ENCODE results near the gene CMPK2.

- TF ChIP-seq POLR2A (IDR thresholded peaks at IDR 0.05) = no peak
- no peak for TF ChIP-seq POLR2AphosphoS5 (IDR thresholded peaks at IDR 0.05)
- TF ChIP-seq, protein P1, sequence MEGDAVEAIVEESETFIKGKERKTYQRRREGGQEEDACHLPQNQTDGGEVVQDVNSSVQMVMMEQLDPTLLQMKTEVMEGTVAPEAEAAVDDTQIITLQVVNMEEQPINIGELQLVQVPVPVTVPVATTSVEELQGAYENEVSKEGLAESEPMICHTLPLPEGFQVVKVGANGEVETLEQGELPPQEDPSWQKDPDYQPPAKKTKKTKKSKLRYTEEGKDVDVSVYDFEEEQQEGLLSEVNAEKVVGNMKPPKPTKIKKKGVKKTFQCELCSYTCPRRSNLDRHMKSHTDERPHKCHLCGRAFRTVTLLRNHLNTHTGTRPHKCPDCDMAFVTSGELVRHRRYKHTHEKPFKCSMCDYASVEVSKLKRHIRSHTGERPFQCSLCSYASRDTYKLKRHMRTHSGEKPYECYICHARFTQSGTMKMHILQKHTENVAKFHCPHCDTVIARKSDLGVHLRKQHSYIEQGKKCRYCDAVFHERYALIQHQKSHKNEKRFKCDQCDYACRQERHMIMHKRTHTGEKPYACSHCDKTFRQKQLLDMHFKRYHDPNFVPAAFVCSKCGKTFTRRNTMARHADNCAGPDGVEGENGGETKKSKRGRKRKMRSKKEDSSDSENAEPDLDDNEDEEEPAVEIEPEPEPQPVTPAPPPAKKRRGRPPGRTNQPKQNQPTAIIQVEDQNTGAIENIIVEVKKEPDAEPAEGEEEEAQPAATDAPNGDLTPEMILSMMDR (IDR thresholded peaks at IDR 0.05) = no peak
Measured at GRCh38 chr2:6908291-6908690, 42.6 kb upstream of the CMPK2 start.
